Measurements from ENCODE around the gene F7. TPM values are rescaled to one million over a fixed set of nuclear protein-coding genes. Genes with fewer than 3 reads are reported as not detected.

Gene F7
- polyA plus RNA-seq, 4 donors: 0.24 to 45.3 TPM; not detected in 2

GRCh38 chr13:113061271-113061625, 44.3 kb upstream of the F7 start:
- DNase-seq (no peak), FAIRE-seq (no peak)
- H3K36me3 ChIP-seq (ENCODE audit: control insufficient read depth in 3 of 3, insufficient read depth in 2 of 3, low read depth in 1 of 3, low read length in 3 of 3): peaks cover 0 to 50% (median 0%) of the 10 kb centered on the region in 3 donors
- no peak overlapping the region for H3K4me3 ChIP-seq (ENCODE audit: low read depth in 1 of 3, low read length in 3 of 3)
- WGBS, 3 donors: 91 to 93% (median 91%) methylated on average over 9 of the region's 9 CpGs
- no peak overlapping the region for H3K27ac ChIP-seq (ENCODE audit: low read depth in 1 of 3, low read length in 2 of 3)
- peaks cover 0 to 11% of the 10 kb centered on the region in 2 donors for H3K9me3 ChIP-seq (ENCODE audit: control insufficient read depth in 2 of 2, insufficient read depth in 1 of 2, low read depth in 1 of 2, low read length in 1 of 2)
- H3K4me1 ChIP-seq (ENCODE audit: control insufficient read depth in 3 of 3, insufficient read depth in 2 of 3, low read depth in 1 of 3, low read length in 2 of 3): no peaks in the 10 kb centered on the region
- no peaks in the 10 kb centered on the region for H3K27me3 ChIP-seq (ENCODE audit: control insufficient read depth in 3 of 3, insufficient read depth in 3 of 3, low read length in 3 of 3)

- FAIRE-seq (no peak), DNase-seq (no peak)
- Histone ChIP-seq H3K9me3 (ENCODE audit: control insufficient read depth in 2 of 2, insufficient read depth in 1 of 2, low read depth in 1 of 2, low read length in 1 of 2) (peaks cover 0 to 7% of the 10 kb centered on the region in 2 donors), H3K4me3 (ENCODE audit: low read depth in 1 of 3, low read length in 3 of 3) (no peak overlapping the region), H3K36me3 (ENCODE audit: control insufficient read depth in 3 of 3, insufficient read depth in 2 of 3, low read depth in 1 of 3, low read length in 3 of 3) (peaks cover 0 to 55% (median 0%) of the 10 kb centered on the region in 3 donors), H3K4me1 (ENCODE audit: control insufficient read depth in 3 of 3, insufficient read depth in 2 of 3, low read depth in 1 of 3, low read length in 2 of 3) (no peaks in the 10 kb centered on the region), H3K27me3 (ENCODE audit: control insufficient read depth in 3 of 3, insufficient read depth in 3 of 3, low read length in 3 of 3) (no peaks in the 10 kb centered on the region), H3K27ac (ENCODE audit: low read depth in 1 of 3, low read length in 2 of 3) (no peak overlapping the region)
- 85 to 89% (median 87%) methylated on average over 14 of the region's 14 CpGs for WGBS, 3 donors
Observed at GRCh38 chr13:113061796-113062425, 43.7 kb upstream of the F7 start.

GRCh38 chr13:113062691-113063090, 42.9 kb upstream of the F7 start:
- no peak overlapping the region for H3K27ac ChIP-seq (ENCODE audit: low read depth in 1 of 3, low read length in 2 of 3)
- no peak for DNase-seq

GRCh38 chr13:113063091-113063491, 42.5 kb upstream of the F7 start:
- no peaks in the 10 kb centered on the region for H3K9me3 ChIP-seq (ENCODE audit: control insufficient read depth in 2 of 2, insufficient read depth in 1 of 2, low read depth in 1 of 2, low read length in 1 of 2)
- FAIRE-seq (no peak), DNase-seq (no peak)
- H3K36me3 ChIP-seq (ENCODE audit: control insufficient read depth in 3 of 3, insufficient read depth in 2 of 3, low read depth in 1 of 3, low read length in 3 of 3): peaks cover 0 to 54% (median 0%) of the 10 kb centered on the region in 3 donors
- H3K4me3 ChIP-seq (ENCODE audit: low read depth in 1 of 3, low read length in 3 of 3): no peak overlapping the region
- WGBS, 3 donors: 94 to 97% (median 96%) methylated on average over 22 of the region's 22 CpGs
- no peaks in the 10 kb centered on the region for H3K4me1 ChIP-seq (ENCODE audit: control insufficient read depth in 3 of 3, insufficient read depth in 2 of 3, low read depth in 1 of 3, low read length in 2 of 3)
- H3K27ac ChIP-seq (ENCODE audit: low read depth in 1 of 3, low read length in 2 of 3): no peak overlapping the region
- H3K27me3 ChIP-seq (ENCODE audit: control insufficient read depth in 3 of 3, insufficient read depth in 3 of 3, low read length in 3 of 3): no peaks in the 10 kb centered on the region

More at GRCh38 chr13:113062691-113063090, 42.9 kb upstream of the F7 start:
- Histone ChIP-seq H3K9me3 (ENCODE audit: control insufficient read depth in 2 of 2, insufficient read depth in 1 of 2, low read depth in 1 of 2, low read length in 1 of 2) (no peaks in the 10 kb centered on the region), H3K4me1 (ENCODE audit: control insufficient read depth in 3 of 3, insufficient read depth in 2 of 3, low read depth in 1 of 3, low read length in 2 of 3) (no peaks in the 10 kb centered on the region), H3K27me3 (ENCODE audit: control insufficient read depth in 3 of 3, insufficient read depth in 3 of 3, low read length in 3 of 3) (no peaks in the 10 kb centered on the region), H3K36me3 (ENCODE audit: control insufficient read depth in 3 of 3, insufficient read depth in 2 of 3, low read depth in 1 of 3, low read length in 3 of 3) (peaks cover 0 to 55% (median 0%) of the 10 kb centered on the region in 3 donors), H3K4me3 (ENCODE audit: low read depth in 1 of 3, low read length in 3 of 3) (no peak overlapping the region)
- FAIRE-seq: no peak
- 92 to 95% (median 93%) methylated on average over 13 to 14 of the region's 14 CpGs for WGBS, 3 donors

- FAIRE-seq: no peak
- Histone ChIP-seq H3K27ac (ENCODE audit: low read depth in 1 of 3, low read length in 2 of 3) (no peak overlapping the region), H3K36me3 (ENCODE audit: control insufficient read depth in 3 of 3, insufficient read depth in 2 of 3, low read depth in 1 of 3, low read length in 3 of 3) (peaks cover 0 to 53% (median 0%) of the 10 kb centered on the region in 3 donors), H3K4me1 (ENCODE audit: control insufficient read depth in 3 of 3, insufficient read depth in 2 of 3, low read depth in 1 of 3, low read length in 2 of 3) (no peaks in the 10 kb centered on the region), H3K9me3 (ENCODE audit: control insufficient read depth in 2 of 2, insufficient read depth in 1 of 2, low read depth in 1 of 2, low read length in 1 of 2) (no peaks in the 10 kb centered on the region), H3K4me3 (ENCODE audit: low read depth in 1 of 3, low read length in 3 of 3) (no peak overlapping the region), H3K27me3 (ENCODE audit: control insufficient read depth in 3 of 3, insufficient read depth in 3 of 3, low read length in 3 of 3) (no peaks in the 10 kb centered on the region)
- no peak for DNase-seq
- WGBS, 3 donors: 89 to 92% (median 90%) methylated on average over 29 of the region's 29 CpGs
Observed at GRCh38 chr13:113064000-113064533, 41.5 kb upstream of the F7 start.

GRCh38 chr13:113064534-113065405, 40.8 kb upstream of the F7 start:
- H3K4me3 ChIP-seq (ENCODE audit: low read depth in 1 of 3, low read length in 3 of 3): no peak overlapping the region
- no peak overlapping the region for H3K27ac ChIP-seq (ENCODE audit: low read depth in 1 of 3, low read length in 2 of 3)
- WGBS, 3 donors: 88 to 92% (median 90%) methylated on average over 41 of the region's 41 CpGs
- no peaks in the 10 kb centered on the region for H3K27me3 ChIP-seq (ENCODE audit: control insufficient read depth in 3 of 3, insufficient read depth in 3 of 3, low read length in 3 of 3)
- no peaks in the 10 kb centered on the region for H3K9me3 ChIP-seq (ENCODE audit: control insufficient read depth in 2 of 2, insufficient read depth in 1 of 2, low read depth in 1 of 2, low read length in 1 of 2)
- H3K36me3 ChIP-seq (ENCODE audit: control insufficient read depth in 3 of 3, insufficient read depth in 2 of 3, low read depth in 1 of 3, low read length in 3 of 3): peaks cover 0 to 55% (median 0%) of the 10 kb centered on the region in 3 donors
- DNase-seq (no peak), FAIRE-seq (no peak)
- no peaks in the 10 kb centered on the region for H3K4me1 ChIP-seq (ENCODE audit: control insufficient read depth in 3 of 3, insufficient read depth in 2 of 3, low read depth in 1 of 3, low read length in 2 of 3)

- DNase-seq (no peak), FAIRE-seq (no peak)
- WGBS, 3 donors: 88 to 92% (median 89%) methylated on average over 28 to 29 of the region's 29 CpGs
- peaks cover 0 to 54% (median 0%) of the 10 kb centered on the region in 3 donors for H3K36me3 ChIP-seq (ENCODE audit: control insufficient read depth in 3 of 3, insufficient read depth in 2 of 3, low read depth in 1 of 3, low read length in 3 of 3)
- no peak overlapping the region for H3K4me3 ChIP-seq (ENCODE audit: low read depth in 1 of 3, low read length in 3 of 3)
- no peak overlapping the region for H3K27ac ChIP-seq (ENCODE audit: low read depth in 1 of 3, low read length in 2 of 3)
- H3K27me3 ChIP-seq (ENCODE audit: control insufficient read depth in 3 of 3, insufficient read depth in 3 of 3, low read length in 3 of 3): no peaks in the 10 kb centered on the region
- no peaks in the 10 kb centered on the region for H3K9me3 ChIP-seq (ENCODE audit: control insufficient read depth in 2 of 2, insufficient read depth in 1 of 2, low read depth in 1 of 2, low read length in 1 of 2)
- H3K4me1 ChIP-seq (ENCODE audit: control insufficient read depth in 3 of 3, insufficient read depth in 2 of 3, low read depth in 1 of 3, low read length in 2 of 3): no peaks in the 10 kb centered on the region
Observed at GRCh38 chr13:113065406-113066141, 40.0 kb upstream of the F7 start.

- no peak for FAIRE-seq
- Histone ChIP-seq H3K27ac (ENCODE audit: low read depth in 1 of 3, low read length in 2 of 3) (no peak overlapping the region), H3K36me3 (ENCODE audit: control insufficient read depth in 3 of 3, insufficient read depth in 2 of 3, low read depth in 1 of 3, low read length in 3 of 3) (peaks cover 0 to 52% (median 0%) of the 10 kb centered on the region in 3 donors), H3K4me1 (ENCODE audit: control insufficient read depth in 3 of 3, insufficient read depth in 2 of 3, low read depth in 1 of 3, low read length in 2 of 3) (no peaks in the 10 kb centered on the region), H3K9me3 (ENCODE audit: control insufficient read depth in 2 of 2, insufficient read depth in 1 of 2, low read depth in 1 of 2, low read length in 1 of 2) (no peaks in the 10 kb centered on the region), H3K4me3 (ENCODE audit: low read depth in 1 of 3, low read length in 3 of 3) (no peak overlapping the region), H3K27me3 (ENCODE audit: control insufficient read depth in 3 of 3, insufficient read depth in 3 of 3, low read length in 3 of 3) (no peaks in the 10 kb centered on the region)
- no peak for DNase-seq
- 85 to 92% (median 91%) methylated on average over 8 to 10 of the region's 10 CpGs for WGBS, 3 donors
Observed at GRCh38 chr13:113066142-113066455, 39.5 kb upstream of the F7 start.
